Transverse colon (tissue), 4 donors: ENCODE results near the gene ETS2.

Experiments
- CTCF ChIP-seq, 5 experiments: fragments of 200-600 bp in 3 of 5; fragments of 450-650 bp in 2 of 5; sonication (generic) in 3 of 5; IDR thresholded peaks; 1 replicate in 2 of 5; 2 replicates in 3 of 5; pipeline ENCODE4 v1.5.1; 2016 to 2017; ENCODE audit warnings: antibody characterized with exemption in 5 of 5, inconsistent platforms in 3 of 5, mild to moderate bottlenecking in 2 of 5, moderate library complexity in 1 of 5
- POLR2AphosphoS5 ChIP-seq, 3 donors: sonication (generic); formaldehyde crosslinking; IDR thresholded peaks; one replicate each; pipeline ENCODE4 v1.6.1; 2016; ENCODE audit warnings: antibody characterized with exemption in 3 of 3

DNA sequence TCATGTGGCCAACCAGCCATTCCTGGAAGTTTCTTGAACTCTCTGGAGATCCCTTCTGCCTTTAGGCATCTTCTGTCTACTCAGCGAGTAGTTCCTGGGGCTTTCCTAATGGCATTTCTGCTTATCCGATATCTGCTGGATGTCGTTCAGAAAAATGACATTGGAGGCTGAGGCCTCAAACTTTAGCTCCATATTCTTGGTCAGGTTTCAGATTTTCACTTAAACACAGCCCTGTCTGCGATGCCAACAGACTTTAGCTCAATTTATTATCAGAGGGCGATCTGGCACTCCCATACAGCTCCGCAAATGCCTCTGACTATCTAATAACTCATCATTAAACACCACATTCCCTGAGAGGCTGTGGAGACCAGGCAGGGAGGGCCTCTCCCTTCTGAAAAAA is 46.3 kb upstream of the ETS2 start:
- TF ChIP-seq CTCF (IDR thresholded peaks at IDR 0.05) (no peak), POLR2AphosphoS5 (IDR thresholded peaks at IDR 0.05) (no peak)
